PFSK-1 (cell line): ENCODE data around the gene SLC10A7.

Source experiments
- FOXP2 ChIP-seq: optimal IDR thresholded peaks from 2 replicates; pipeline ENCODE3; 2011; ENCODE audit warnings: borderline replicate concordance, control low read depth, inconsistent platforms; ENCODE audit not compliant: insufficient read depth; ENCODE audit errors: extremely low read length, extremely low read depth
- POLR2AphosphoS5 ChIP-seq: IDR thresholded peaks from 2 replicates; pipeline ENCODE4 v1.6.1; 2012; ENCODE audit warnings: low read depth, mild to moderate bottlenecking, control low read depth, low read length, moderate library complexity
- REST ChIP-seq, 2 experiments: IDR thresholded peaks; 2 replicates each; pipeline versions ENCODE4 v1.6.1 to v1.8.0; 2011 to 2012; ENCODE audit warnings: low read depth in 2 of 2, low read length in 2 of 2, control low read depth in 1 of 2, inconsistent platforms in 1 of 2, mild to moderate bottlenecking in 1 of 2, moderate library complexity in 1 of 2; ENCODE audit not compliant: insufficient read depth in 1 of 2
- SIN3A ChIP-seq: IDR thresholded peaks from 2 replicates; pipeline ENCODE4 v1.6.1; 2012; ENCODE audit warnings: mild to moderate bottlenecking, low read length, moderate library complexity, borderline replicate concordance; ENCODE audit not compliant: insufficient read depth
- TAF1 ChIP-seq: IDR thresholded peaks from 2 replicates; pipeline ENCODE4 v1.6.1; 2012; ENCODE audit warnings: low read length, control low read depth, borderline replicate concordance; ENCODE audit not compliant: insufficient read depth

SLC10A7 gene

GRCh38 chr4:146522098-146522868, 543 bp upstream of the SLC10A7 start:
- TF ChIP-seq REST (IDR thresholded peaks at IDR 0.05; ENCODE audit: insufficient read depth in 1 of 2, low read depth in 2 of 2, low read length in 2 of 2) (no peak), POLR2AphosphoS5 (peak; percentile 57), TAF1 (0 out of 2 replicates have a peak, but pooled peaks have one; percentile 57), SIN3A (no peak; the same call in 1 of the 2 replicates), FOXP2 (peak; percentile 35)

- TF ChIP-seq TAF1 (no peak), REST (IDR thresholded peaks at IDR 0.05; ENCODE audit: insufficient read depth in 1 of 2, low read depth in 2 of 2, low read length in 2 of 2) (no peak), FOXP2 (no peak), SIN3A (peak; percentile 72; the same call in 1 of the 2 replicates), POLR2AphosphoS5 (no peak)
Measured at GRCh38 chr4:146520896-146521540, 722 bp downstream of the SLC10A7 start.

DNA sequence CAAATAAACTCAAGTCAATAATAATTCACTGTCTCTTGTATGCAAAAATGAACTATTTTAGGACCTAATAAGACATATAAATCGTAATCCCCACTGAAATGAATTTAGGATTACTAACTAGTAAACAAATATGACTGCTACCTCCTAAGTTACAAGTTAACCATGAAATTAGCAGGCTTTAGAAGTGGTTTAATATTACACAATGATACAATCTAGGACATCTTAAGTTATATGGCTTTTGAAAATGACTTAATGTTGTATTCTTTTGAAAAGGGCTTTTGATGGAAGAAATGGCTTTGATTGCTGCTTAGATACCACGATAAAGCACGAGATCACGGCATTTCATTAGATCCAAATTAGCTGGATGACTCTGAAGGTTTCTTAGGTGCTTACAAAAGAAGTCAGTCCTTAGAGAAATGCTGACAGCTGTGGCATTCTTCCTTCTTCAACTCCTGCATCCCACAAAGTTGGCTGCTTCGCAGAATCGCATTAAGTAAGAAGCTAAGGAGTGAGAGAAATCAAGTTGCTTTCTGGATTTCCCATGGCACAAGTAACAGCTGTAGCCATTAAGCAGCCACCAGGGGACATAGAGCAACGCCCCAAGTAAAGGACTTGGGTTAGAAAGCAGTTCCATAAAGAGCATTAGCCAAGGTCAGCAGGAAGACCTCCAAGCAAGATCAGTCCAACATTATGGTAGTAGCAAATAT, 6.9 kb downstream of the SLC10A7 start:
- TF ChIP-seq POLR2AphosphoS5: no peak
- TF ChIP-seq SIN3A: no peak
- no peak for TF ChIP-seq REST (IDR thresholded peaks at IDR 0.05; ENCODE audit: insufficient read depth in 1 of 2, low read depth in 2 of 2, low read length in 2 of 2)
- TF ChIP-seq FOXP2: no peak
- TF ChIP-seq TAF1: no peak

DNA sequence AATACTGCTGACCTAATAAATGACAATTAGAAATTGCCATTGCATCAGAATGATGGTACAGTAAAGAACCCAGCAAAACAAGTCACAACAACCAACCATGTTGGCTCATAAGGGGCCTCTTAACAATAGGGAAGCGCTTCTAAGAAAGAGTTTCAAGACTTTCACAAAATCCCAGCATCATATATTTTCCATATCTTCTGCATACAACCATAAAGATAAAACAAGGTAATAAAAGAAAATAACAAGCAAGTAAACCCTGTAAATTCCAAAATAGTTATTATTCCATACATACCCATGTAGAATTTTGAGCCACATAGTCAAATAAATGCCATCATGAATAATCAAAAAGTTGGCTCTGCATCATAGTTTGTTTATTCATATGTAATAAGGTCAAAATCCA, 8.2 kb downstream of the SLC10A7 start:
- no peak for TF ChIP-seq SIN3A
- TF ChIP-seq REST (IDR thresholded peaks at IDR 0.05; ENCODE audit: insufficient read depth in 1 of 2, low read depth in 2 of 2, low read length in 2 of 2): no peak
- TF ChIP-seq POLR2AphosphoS5: no peak
- TF ChIP-seq TAF1: no peak
- TF ChIP-seq FOXP2: no peak
